Panc1 (cell line): ENCODE data around the gene PIGM.

Experiments used
- CTCF ChIP-seq: fragments of 450-650 bp; IDR thresholded peaks from 2 replicates; pipeline ENCODE4 v1.5.1; 2017; ENCODE audit warnings: mild to moderate bottlenecking
- POLR2AphosphoS5 ChIP-seq: IDR thresholded peaks from 2 replicates; pipeline ENCODE4 v1.6.1; 2012; ENCODE audit warnings: mild to moderate bottlenecking, low read depth, low read length, moderate library complexity
- REST ChIP-seq, 2 experiments: IDR thresholded peaks; 2 replicates each; pipeline ENCODE4 v1.6.1; 2011 to 2012; ENCODE audit warnings: low read depth in 2 of 2, control low read depth in 1 of 2, low read length in 1 of 2, mild to moderate bottlenecking in 1 of 2, moderate library complexity in 1 of 2; ENCODE audit not compliant: insufficient read depth in 1 of 2

DNA sequence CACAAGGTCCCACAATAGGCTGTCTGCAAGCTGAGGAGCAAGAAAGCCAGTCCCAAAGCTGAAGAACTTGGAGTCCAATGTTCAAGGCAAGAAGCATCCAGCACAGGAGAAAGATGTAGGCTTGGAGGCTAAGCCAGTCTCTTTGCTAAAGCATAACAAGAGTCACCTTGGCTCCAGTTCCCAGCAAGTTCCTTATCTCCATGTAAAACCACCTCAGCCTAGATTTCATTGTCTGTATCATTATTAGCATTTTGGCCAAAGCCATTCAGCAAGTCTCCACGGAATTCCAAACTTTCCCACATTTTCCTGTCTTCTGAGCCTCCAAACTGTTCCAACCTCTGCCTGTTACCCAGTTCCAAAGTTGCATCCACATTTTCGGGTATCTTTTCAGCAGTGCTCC lies 36.9 kb downstream of the PIGM start:
- TF ChIP-seq CTCF, result no peak
- TF ChIP-seq REST (IDR thresholded peaks at IDR 0.05; ENCODE audit: insufficient read depth in 1 of 2, low read depth in 2 of 2, low read length in 1 of 2), result no peak
- no peak for TF ChIP-seq POLR2AphosphoS5
